NCI-H1436 (cell line): ENCODE measurements around the gene ZFYVE1.

ENCODE experiments used
- DNase-seq: peaks from one replicate; lab custom pipeline; 2025; lab: John Stamatoyannopoulos, UW

The ZFYVE1 gene

DNA sequence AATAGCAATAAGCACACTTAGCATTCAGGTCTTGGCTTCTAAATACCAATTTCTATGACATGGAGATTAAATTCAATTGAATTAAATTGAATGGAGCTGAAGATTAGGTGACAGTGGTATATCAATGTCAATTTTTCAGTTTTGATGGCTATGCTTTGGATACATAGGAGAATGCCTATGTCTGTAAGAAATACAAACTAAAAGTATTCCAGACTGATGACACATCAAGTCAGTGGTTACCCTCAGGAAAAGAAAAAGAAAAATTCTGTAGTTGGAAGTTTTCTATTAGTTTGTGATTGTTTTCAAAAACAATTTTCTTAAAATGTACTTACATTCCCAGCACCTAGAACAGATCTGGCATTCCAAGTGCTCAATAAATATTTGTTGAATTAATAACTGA is 105.5 kb downstream of the ZFYVE1 start:
- DNase-seq: no peak

GRCh38 chr14:72920008-72920407 is 106.9 kb downstream of the ZFYVE1 start:
- no peak for DNase-seq
